ENCODE measurements around the gene SMYD1.

- no peak for TF ChIP-seq ESRRG (CRISPR knock-in tag; IDR thresholded peaks at IDR 0.05)
- no peak for TF ChIP-seq RARB (CRISPR knock-in tag; IDR thresholded peaks at IDR 0.05)
Observed at GRCh38 chr2:88080545-88080944, 12.9 kb downstream of the SMYD1 start.

Data from SK-N-SH treated with all-trans-retinoic acid at 6 μM for 48 hours (cell line).